Fibroblast of upper back skin (primary cell): Measurements from ENCODE around the gene MED13.

Experiments used
- DNase-seq: peaks from one replicate; pipeline ENCODE4 v3.0.0-alpha.2; 2013

MED13 gene, protein sequence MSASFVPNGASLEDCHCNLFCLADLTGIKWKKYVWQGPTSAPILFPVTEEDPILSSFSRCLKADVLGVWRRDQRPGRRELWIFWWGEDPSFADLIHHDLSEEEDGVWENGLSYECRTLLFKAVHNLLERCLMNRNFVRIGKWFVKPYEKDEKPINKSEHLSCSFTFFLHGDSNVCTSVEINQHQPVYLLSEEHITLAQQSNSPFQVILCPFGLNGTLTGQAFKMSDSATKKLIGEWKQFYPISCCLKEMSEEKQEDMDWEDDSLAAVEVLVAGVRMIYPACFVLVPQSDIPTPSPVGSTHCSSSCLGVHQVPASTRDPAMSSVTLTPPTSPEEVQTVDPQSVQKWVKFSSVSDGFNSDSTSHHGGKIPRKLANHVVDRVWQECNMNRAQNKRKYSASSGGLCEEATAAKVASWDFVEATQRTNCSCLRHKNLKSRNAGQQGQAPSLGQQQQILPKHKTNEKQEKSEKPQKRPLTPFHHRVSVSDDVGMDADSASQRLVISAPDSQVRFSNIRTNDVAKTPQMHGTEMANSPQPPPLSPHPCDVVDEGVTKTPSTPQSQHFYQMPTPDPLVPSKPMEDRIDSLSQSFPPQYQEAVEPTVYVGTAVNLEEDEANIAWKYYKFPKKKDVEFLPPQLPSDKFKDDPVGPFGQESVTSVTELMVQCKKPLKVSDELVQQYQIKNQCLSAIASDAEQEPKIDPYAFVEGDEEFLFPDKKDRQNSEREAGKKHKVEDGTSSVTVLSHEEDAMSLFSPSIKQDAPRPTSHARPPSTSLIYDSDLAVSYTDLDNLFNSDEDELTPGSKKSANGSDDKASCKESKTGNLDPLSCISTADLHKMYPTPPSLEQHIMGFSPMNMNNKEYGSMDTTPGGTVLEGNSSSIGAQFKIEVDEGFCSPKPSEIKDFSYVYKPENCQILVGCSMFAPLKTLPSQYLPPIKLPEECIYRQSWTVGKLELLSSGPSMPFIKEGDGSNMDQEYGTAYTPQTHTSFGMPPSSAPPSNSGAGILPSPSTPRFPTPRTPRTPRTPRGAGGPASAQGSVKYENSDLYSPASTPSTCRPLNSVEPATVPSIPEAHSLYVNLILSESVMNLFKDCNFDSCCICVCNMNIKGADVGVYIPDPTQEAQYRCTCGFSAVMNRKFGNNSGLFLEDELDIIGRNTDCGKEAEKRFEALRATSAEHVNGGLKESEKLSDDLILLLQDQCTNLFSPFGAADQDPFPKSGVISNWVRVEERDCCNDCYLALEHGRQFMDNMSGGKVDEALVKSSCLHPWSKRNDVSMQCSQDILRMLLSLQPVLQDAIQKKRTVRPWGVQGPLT (N-terminal part only)

DNA sequence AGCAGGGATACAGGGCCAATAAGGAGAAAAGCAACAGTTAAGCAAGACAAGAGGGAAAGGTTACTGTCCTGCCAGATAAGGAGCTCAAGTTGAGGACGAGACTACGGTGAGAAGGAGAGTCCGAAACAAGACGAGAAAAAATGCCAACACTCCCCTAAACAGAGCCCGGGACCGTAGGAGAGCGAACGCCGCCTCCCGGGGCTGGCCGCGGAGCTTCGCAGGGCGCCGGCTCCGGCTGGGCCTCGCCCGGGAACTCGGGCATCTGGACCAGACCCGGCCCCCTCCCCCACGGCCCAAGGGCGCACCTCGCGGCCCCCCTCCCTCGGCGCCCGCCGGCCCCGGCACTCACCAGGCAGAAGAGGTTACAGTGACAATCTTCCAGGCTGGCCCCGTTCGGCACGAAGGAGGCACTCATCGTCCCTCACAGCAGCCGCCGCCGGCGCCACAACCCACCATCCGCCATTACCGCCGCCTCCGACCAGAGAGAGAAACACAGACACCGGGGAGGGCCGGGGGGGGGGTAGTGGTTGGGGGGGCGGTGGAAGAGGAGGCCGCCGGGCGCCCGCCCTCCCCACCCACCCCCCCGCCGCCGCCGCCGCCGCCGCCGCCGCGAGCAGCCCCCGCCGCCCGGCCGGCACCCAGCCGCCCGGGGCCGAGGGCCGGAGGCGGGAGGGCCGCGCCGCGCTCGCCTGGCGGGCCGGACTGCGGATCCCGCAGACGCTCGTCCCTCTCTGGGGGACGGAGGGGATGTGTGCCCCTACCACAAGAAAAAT, at the start of gene MED13:
MED13 (minus strand) TSS at position 488 of the 773 bp plus-strand sequence; CDS start at position 415, 73 bp downstream.
- peak; percentile 29 for DNase-seq

DNA sequence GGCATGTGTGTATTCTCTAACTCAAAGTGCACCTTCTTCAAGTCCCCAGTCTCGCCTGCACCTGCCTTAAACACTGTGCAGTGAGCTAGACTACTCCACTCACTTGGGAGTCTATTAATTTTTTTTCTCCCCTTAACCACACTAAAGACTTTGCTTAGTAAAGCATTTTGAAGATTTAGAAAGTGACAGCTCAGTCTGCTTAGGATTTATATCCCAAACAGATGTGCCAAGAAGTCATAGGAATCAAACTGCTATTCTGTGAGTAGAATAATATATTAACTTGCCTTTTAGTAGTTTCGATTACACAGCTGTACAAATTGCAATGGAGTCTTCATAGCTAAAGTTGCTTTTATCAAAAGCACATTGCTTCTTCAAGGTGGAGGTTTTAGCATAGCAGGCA, 47.2 kb upstream of the MED13 start:
- DNase-seq = no peak

DNA sequence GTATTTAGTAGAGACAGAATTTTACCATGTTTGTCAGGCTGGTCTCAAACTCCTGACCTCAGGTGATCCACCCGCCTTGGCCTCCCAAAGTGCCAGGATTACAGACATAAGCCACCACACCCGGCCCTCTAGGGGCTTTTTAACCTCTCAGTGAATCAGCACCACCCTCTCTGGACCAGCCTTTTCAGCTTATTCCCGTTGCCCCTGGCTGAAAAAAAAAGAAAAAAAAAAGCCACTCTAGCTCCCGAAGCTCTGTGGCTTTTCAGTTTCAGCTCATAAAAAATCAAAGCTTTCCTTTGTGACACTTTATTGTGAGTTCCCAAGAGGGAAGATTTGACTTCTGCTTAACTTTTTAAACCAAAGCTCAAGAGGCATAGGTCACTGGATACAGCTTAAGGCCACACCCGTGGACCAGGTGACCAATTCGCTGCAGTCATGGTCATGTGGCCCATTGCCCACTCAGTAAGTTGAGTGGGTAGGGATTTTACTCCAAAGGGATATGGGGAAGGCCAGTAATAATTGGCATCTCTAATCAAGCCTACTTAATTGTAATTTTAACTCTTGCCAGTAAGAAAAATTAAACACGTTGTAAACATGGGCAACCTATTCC, 46.6 kb upstream of the MED13 start:
- DNase-seq = no peak

DNA sequence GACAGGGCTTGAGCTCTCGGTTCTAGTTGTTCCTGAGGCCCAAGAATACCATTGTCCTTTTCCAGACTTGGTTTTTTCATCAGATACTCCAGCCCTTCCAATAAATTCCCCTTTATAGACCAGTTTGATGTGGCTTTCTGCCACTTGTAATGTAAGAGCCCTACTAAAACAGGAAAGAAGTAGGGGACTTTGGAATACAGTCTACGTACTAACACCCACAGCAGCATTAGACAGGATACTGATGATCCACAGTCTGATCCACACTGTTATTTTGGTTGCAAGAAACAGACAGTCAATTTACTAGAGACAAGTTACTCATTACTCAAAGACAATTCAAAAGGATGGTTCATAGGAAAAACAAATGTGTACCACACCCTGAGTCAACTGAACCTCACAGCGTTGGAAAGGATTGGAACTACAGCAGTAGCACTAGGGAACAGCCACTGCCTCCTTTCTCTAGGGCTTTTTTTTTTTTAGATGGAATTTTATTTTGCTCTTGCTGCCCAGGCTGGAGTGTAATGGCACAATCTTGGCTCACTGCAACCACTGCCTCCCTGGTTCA, 45.9 kb upstream of the MED13 start:
- DNase-seq = no peak

DNA sequence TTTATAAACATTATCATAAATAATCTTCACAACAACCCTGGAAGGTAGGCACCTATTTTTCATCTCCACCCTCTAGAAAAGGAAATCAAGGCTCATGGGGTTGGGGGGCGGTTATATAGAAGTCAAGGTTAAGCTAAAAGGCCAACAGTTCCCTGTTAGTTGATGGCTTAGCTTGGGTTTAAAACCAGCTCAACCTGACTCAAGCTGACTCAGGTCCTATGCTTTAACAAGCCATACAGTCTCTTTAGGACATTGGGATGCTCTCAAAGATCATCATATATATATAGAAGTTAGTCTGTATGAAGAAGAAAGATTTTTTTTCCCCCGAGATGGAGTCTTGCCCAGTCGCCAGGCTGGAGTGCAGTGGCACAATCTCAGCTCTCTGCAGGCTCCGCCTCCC, 44.8 kb upstream of the MED13 start:
- DNase-seq = no peak

DNA sequence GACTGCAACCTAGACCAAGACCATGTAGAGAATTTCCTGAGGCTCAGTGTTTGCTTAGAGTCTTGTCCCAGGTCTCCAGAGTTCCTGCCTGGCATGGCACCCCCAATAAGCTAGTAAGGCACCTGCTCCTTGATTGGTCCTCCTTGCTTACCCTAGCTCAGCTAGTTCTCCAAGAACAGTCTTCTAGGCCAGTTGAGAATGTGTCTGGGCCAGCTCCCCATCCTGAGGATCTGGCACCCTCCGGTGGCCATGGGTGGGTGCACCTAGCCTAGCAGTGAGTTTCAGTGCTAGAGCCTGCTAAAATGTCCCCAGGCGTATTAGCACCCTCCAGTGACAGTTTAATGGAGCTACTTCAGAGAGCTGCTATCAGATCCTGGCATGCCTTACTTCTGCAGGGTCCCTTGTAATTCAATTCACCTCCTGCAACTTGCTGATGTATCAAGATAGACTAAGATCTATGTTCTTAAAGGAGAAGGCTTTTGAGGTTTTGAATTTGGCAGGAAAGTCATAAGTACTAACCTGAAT, 44.4 kb upstream of the MED13 start:
- DNase-seq = peak; percentile 70

DNA sequence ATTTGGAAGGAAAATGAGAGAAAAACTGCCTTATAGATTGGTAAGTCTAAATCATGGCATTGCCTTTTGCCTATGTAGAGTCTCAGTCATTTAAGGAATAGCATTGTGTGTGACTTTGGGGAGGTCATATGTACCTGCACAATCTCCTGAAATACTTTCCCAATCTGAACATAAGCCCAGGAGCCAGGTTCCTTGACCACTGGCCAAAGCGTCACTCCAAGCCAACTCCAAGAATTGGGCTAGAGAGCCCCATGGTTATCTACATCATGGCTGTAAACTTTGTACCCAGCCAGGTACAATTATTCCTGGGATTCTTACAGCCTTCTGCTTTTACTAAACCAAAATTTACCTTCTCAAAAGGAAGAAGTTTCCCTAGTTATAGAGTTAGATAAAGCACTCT, 40.8 kb upstream of the MED13 start:
- no peak for DNase-seq

DNA sequence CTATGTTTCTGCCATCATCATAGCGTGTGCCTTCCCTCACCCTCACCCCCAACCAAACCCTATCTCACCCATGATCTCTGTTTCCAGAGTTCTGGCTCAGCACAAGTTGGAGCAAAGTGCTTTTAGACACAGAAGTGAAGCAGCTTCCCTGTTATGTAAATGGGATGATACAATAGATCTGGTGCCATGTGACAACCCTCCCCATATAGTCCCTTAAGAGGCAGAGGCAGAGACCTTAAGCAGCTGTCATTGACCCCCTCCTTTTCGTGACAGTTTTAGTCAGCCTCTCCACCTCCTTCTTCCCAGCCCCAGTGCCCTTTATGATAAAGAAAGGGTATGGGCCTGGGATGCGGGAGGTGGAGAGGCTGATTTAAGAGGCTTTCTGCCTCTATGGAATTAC, 40.3 kb upstream of the MED13 start:
- no peak for DNase-seq

DNA sequence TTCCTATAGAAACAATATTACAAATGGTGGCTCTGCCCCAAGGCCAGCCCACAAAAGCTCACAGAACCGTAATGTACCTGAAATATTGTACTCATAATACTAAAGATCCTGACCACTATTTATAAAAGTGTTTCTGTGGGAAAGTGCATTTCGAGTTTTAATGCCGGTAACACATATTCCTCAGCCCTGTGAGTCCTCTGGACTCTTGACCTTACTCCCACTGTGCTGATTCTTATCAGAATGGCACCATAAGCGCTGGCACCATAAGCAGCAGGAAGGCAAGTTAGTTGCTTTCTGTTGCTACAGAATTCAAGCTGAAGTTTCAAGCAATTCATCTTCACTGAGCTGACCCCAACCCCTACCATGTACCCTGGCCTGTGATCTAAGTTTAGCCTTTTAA, 36.4 kb upstream of the MED13 start:
- no peak for DNase-seq

DNA sequence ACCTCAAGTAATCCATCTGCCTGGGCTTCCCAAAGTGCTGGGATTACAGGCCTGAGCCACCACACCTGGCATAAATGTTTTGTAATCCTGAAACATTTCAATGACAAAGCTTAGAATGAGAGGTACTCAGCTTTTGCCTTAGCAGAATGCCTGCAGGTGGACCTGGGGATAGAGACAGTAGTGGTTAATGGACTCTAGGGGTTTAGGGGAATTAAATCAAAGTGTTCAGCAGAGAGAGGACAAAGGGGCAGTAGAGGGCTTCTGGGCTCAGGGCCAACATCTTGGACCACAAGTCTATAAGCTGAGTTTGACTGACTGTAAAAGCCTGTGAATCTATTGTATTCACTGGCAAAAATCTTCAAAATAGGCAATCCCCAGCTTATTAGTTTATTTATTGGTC, 36.0 kb upstream of the MED13 start:
- DNase-seq = no peak

DNA sequence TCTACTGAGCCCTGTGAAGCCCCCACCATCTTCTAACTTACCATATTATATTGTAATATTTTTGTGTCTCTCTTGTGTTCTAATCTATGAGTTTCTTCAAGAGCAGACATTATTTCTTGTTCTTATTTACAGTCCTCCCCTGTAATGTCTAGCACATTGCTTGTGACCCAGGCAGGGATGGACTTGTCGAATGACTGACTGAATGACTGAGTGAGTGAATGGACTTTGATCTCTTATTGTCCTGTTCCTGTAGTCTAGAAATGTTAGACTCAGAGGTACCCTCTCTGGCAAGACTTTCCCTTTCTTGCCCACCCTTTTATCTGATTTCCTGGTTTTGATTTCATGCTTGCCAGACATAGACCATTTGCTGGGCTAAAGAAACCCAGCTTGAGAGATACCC, 35.0 kb upstream of the MED13 start:
- no peak for DNase-seq

DNA sequence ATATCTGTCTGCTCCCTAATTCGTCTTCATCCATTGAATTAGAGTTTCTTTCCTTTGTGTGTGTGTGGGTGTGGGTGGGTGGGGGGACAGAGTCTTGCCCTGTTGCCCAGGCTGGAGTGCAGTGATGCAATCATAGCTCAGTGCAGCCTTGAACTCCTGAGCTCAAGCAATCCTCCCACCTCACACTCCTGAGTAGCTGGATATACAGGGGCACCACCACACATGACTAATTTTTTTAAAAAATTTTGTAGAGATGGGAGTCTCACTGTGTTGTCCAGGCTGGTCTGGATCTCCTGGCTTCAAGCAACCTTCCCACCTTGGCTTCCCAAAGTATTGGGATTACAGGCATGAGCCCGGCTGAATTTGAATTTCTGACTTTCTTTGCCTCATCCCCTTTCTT, 34.5 kb upstream of the MED13 start:
- no peak for DNase-seq

DNA sequence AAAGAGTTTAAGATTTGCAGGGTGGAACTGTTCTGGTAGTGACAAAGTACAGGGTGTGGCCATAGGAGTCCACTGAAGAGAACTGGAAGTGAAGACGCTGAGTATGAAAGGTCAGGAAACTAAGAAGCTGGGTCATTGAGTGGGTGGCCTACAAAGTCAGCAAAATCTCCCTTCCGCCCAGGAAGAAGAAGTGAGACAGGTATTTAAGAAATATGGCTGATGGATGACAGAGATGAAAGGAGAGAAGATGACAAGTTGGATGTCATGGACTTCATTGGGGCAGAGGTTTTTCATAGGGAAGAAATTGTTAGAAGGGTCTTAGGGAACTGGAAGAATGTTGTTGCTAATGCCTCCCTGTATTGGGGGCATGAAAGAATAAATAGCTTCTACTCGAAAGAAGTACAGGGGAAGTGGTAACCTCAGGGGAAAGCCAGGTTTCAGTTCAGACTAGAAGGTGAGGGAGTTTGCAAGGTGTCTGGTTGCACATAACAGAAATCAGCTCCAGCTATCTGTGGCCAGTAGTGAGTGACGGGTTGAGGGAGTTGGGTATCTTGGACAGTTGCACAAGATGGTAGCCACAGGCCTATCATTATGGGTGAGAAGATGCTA, 33.6 kb upstream of the MED13 start:
- DNase-seq = no peak

DNA sequence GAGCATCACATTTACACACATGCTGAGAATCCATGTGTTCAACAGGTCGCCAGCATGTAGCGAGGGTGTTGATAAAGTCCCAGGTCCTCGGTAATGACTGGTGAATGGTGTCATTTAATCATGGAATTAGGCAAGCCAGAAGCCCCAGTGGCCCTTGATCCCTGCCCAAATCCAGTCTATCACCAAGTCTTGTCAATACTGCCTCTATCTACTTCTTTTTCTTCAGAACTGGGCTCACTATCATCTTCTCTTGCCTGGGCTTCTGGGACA, 31.3 kb upstream of the MED13 start:
- no peak for DNase-seq

DNA sequence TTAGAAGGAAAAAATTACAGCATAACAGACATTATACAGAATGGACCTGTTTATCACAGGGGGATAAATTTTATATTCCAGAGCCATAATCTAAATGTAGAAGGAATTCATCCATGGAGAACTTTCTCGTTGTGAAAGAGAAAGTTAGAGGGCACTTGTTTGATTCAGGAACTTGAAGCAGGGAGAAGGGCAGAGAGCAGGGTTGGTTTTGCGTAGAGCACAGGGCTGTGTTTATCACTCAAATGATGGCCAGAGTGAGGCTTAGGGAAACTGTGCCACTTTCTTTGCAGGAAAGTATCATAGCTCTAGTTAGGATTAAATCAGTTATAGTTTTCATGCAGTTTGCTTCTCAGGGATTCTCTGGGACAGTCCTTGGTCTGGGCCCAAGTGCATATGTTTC, 29.1 kb upstream of the MED13 start:
- no peak for DNase-seq

DNA sequence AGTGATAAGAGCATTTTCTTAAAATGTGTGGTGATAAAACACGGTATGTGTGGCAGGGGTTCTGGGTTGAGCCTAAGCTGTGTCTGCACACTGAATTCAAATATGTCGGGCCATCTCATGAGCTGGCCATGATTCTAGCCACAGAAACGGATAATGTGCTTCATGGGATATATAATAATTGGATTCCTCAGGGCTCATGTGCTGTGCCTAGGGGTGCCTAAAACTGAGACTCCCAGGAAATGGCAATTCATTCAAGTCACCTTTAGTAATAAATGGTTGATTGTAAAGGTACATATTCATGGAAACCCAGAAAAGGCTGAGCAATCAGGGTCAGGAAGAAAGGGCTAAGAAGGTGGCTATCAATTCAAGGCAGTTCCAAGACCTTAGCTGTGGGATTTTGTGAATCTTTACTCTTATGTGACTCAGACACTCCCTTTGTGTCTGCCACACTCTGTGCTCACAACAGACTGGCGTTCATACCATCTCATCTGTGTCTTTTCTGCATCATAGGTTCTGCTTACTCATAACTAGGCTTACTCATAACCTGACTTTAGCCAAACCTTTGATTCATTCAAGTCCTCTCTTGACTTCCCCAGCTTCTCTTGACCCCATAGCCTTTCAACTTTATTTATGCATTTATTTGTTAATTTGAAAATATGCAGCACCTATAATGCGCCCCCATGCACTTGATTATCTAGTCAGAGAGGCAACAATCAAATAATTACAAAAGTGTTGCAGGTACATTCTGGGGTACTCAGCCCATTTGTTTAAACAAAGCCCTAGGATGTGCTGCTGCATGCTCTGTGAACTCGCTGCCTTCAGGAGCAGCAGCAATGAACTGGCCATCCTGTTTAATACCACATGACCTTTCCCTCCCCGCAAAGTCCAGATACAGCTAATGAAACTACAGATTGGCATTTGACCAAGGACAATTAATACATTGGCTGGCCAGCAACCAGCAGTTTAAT, 28.4 kb upstream of the MED13 start:
- DNase-seq = peak; percentile 82

DNA sequence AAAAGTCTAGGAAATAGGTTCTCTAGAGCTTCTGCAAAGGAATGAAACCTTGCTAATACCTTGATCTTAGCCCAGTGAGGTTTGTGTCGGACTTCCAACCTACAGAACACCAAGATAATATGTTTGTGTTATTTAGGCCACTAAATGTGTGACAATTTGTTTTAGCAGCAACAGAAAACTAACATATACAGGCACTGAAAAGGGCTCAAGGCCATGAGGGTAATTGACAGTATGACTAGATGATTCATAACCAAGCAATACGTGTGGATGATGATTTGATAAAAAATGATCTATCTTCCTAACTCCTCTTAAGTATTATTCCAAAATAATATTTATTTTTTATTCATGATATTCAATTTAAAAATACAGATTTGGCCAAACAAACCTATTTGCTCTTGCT, 27.7 kb upstream of the MED13 start:
- no peak for DNase-seq

DNA sequence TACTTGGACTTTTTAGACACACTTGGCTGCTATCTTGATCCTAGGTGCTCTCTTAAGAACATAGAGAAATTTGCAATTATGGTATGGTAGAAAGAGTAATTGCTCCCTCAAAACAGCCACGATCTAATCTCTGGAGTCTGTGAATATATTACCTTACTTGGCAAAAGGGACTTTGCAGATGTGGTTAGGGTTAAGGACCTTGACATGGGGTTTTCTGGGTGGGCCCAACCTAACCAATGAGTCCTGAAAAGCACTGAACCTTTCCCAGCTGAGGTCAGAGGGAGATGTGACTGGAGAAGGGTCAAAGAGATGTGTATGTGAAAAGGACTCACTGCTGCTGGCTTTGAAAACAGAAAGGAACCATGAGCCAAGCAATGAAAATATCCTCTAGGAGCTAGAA, 26.7 kb upstream of the MED13 start:
- DNase-seq = no peak

DNA sequence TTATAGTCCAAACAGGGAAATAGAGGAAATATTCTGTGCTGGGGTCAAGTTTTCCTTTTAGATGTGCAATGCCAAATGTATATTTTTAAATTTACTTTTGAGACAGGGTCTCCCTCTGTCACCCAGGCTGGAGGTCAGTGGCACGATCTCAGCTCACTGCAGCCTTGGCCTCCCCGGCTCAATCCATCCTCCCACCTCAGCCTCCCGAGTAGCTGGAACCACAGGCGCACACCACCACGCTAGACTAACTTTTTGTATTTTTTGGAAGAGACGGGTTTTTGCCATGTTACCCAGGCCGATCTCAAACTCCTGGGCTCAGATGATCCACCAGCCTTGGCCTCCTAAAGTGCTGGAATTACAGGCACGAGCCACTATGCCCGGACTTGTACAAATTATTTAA, 25.8 kb upstream of the MED13 start:
- no peak for DNase-seq
